Activated naive CD4-positive, alpha-beta T cell (primary cell): ENCODE measurements around the gene CAVIN2.

ENCODE experiments used
- DNase-seq, 4 experiments: peaks; one replicate each; lab custom pipeline; 2025; lab: John Stamatoyannopoulos, UW

CAVIN2 gene

DNA sequence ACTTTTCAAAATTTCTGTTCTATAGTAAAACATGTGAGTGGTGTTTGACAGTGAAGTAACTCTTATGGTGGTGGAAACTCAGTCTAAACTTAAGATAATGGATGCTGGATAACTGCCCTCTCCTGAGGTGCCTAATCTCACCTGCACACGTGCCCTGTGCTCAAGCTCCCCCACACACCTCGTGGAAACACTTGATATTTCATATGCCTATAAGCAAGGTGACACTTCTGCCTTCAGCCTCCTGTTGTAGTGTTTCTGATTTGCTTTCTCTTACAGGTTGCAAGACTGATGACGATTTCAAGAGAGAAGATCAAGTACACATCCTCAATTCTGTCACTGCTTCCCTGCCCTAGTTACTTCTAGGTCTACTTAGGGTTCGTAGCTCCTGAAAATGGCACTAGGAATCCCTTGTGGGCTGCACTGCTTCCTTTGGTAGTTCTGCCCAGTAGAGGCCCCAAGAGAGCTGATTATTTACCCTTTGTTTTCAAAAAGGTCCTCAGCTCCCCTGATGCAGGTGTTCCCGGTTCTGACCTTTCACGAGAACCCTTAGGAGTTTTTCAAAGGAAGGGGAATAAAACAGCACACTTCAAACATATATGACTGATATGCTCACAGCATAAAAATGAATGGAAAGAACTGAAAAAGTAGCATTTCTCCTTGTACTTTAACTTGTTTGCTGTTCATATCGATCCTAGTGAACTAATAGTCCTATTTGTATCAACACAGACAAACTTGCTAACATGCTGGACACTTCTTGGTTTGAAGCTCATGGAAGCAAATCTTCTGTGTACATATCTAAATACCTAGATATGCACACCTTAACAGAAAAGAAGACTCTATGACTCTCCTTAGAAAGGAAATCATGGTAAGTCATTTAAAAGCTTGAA lies 6.7 kb downstream of the CAVIN2 start:
- DNase-seq: no peak

GRCh38 chr2:191838526-191838925 lies 8.4 kb downstream of the CAVIN2 start:
- DNase-seq: no peak

DNA sequence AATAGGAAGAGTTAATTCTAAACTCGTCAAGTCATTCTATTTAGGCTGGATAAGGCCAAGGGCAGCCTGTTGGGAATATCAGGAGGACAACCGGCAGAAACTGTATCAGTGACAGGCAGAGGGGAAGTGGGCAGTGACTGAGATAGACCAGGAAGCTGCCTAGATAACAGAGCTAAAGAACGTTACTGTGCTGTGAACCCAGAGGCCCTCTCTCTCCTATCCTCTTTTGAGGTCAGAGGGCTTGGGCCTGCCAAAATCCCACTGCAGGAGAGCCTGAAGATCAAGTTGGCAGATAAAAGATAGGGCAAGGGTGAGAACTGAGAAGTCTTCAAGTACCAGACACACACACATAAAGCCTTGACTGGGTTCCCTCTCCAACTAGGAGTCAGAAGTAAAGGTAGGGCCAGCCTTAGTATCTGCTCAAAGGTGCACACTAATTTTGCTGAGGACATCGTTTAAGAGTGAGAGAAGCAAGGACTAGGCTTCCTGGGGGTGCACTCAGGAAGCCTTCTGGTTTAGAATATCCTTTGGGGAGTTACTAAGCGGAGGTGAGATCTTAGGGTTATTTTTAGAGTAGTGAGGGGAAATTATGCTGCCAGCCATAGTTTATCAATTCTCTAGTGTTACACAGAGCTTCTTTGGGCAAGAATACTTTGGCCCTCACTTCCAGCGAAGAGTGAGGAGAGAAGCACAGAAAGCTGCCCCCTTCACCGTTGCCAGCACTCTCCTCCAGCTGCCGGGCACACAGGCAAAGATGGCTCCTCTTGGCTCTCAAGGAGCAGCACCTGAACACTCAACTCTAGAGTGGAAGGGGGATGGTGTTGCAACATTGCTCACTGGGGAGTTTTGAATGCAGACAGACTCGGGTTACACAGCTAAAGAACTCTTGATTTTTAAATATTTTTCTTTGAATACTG lies 9.8 kb downstream of the CAVIN2 start:
- DNase-seq: no peak

DNA sequence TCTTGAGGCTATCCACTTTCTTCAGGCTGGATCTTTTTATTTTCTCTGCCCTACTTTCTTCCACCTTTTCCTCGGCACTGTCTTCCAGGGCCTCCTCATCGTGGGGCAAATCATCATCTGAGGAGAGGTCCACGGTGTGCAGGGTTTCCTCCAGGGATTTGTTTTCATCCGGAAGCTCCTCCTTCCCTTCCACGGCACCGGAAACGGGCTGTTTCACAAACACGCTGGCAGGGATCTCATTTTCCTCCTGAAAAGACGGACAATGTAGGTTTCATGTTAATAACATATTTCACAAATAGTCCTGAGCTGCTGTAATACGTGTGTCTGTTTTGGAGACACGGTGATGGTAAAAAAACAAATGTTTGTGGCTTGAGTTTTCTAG lies 10.4 kb downstream of the CAVIN2 start:
- DNase-seq: no peak

GRCh38 chr2:191835539-191836350 lies 11.1 kb downstream of the CAVIN2 start:
- no peak for DNase-seq

DNA sequence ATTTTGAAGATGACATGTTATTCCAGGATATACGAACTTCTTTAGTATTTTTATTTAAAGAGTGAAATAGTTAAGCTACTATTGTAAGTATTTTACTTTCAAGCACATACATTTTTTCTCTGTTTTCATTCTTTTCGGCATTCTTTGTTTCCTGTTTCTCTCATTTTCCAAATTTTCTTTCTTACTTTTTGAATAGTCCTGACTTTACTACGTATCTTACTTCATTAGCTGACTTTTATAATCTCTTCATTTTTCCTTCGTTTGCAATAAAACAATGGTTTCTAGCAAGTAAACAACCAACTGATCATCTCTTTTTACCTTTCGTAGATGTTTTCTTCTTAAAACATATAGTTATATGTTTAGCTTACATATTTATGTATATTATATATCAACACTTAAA lies 11.8 kb downstream of the CAVIN2 start:
- no peak for DNase-seq

GRCh38 chr2:191833356-191833755 lies 13.5 kb downstream of the CAVIN2 start:
- DNase-seq: no peak

GRCh38 chr2:191832668-191833067 lies 14.2 kb downstream of the CAVIN2 start:
- no peak for DNase-seq

DNA sequence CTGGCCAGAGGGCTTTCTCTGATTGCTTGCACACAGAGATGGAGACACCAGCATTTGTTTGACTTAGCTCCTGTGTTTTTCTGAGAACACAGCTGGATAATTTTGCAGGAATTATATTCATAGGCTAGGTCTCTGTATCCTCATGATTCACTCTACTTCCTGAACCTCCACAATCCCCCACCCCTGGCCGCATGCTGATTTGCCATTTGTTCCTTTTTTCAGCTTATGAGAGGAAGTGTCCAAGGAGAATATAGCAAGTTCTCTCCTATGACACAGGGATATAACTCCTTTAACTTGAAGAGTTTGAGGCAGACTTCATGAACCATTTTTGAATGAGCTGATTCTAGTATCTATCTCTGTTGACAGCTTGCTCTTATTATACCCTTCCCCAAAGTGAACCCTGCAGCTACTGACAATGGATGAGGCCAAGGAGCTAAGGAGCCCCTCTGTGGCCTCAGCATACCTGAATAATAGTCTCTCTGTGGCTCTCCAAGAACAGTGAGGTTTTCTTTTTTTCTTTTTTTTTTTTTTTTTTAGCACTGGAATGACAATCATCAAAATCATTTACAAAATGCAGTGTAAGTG lies 15.4 kb downstream of the CAVIN2 start:
- DNase-seq: no peak

DNA sequence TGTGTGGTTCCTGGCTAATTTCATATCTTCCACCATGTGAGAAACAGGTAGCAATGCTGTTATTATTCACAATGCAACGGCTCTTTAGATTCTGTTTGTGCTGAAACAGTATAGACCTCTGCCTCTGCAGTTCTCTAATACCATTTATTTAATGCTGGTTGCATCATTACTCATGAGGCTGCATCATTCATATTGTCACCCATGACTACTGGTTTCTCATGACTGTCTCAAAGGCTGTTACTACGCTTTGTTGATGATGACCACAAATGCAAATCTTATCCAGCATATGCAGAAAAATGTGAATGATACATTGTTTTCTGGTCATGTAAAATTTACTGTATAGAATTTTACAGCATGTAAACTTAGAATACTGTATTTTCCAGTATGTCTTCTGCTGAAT lies 22.5 kb downstream of the CAVIN2 start:
- no peak for DNase-seq

- DNase-seq: no peak
Measured at GRCh38 chr2:191821078-191821477, 25.8 kb downstream of the CAVIN2 start.

DNA sequence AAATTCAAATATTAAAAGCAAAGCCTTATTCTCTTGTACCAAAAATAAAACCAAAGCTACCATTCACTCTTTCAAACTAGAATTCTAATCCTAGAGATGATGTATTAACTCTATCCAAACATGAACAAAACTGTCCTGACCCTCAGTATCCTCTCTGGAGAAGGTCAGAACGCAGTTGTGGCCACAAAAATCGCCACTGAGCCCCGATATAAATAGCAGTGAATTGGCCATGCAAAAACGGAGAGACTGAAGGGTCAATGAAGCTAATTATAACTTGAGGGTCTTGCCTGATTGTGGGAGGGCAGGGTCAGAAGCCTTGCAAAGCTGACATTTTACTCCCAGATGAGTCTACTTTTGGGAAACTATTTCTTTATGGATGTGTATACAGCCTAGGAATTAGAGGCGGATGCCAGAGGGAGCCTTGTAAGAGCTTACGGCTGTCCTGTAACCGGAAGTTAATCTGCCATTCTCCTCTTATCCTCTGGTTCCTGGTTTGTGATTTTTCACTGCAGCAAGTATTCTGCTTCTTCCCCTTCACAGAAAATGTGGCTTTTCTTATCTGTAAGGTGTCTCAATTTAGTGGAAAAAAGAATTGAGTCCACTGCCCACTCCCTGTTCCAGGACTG lies 28.1 kb downstream of the CAVIN2 start:
- DNase-seq: no peak

DNA sequence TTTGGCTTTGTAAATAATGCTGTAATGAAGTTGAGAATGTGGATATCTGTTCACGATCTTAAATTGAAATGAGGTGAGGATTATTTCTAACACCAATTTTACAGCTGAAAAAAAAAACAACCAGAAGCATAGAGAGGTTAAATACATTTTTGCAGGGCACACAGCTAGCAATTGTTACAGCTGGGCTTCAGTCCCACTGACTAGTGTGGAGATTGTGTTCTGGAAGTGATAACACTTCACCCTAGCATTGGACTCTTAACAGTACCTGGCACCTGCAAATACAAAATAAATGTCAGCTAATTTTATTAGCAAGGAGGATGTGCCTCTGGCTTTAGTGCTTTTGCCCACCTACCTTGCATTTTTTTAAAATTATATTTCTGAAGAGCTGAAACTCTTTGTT lies 28.8 kb downstream of the CAVIN2 start:
- DNase-seq: no peak

DNA sequence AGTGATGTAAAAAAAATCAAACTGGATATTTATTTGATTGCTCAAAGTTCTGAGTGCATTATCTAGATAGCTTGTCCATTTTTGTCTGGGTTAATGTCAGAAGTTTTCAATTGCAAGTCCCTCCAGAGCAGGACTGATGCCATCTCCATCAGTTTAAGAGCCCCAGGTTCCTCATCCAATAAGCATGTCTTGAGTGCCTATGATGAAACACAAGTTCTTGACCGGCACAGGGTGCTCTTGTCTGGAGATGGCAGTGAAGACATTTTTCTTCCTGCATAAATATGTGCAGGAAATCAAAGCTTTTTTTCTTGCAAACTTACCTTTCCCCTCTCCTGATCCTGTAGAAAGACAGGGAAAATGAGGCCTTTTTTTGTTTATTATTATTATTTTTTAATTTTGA lies 31.9 kb downstream of the CAVIN2 start:
- DNase-seq: no peak

DNA sequence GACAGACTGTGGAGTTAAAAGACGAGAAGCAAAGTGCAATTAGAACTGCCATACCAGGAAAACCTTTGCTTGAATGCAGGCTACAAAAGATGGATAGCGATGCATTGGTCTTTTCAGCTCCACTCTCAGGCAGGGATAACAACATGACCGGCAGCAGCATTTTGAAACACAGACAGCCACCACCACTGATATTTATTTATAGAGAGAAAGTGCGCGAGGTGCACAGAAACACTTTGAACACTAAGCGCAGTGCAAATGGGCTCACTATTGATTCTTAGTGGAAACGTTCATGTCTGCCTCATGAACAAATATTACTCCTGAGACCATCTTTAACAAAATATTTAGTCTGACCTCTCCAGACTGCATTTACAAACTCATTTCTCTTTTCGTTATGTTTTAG lies 32.9 kb downstream of the CAVIN2 start:
- DNase-seq: no peak

DNA sequence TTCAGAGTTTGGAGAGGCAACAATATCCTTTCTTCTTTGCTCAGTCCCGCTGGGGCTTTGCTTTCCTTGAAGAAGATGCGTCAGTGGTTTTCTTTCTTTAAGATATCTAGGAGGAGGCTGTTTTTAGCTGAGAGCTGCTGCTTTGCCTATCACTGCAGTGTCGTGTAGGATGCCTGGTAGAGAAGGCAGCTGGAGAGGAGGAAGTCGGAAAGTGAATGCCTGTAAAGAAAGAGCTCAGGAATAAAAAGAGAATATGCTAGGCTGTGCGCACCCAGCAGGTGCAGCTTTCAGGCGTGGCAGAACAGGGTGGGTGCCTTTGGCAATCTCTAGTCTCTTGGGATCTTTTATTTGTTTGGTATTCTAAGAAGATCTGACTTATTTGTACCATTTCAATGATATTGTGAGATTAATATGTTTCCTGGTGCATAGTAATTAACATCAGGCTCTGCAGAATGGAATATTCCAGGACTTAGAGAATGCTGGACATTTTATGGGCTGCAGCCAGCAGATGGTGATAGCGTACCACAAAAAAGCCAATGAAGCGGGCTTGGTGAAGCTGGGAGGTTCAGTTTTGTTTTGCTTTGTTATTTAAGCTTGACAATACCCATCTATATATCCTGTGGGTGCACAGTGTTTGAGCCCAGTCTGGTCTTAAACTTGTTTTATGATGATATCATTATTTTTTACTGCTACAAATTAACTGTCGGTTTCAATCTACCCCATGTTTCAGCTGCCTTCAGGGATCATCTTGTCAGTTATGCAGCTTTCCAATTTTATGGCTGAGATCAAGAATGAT lies 34.9 kb downstream of the CAVIN2 start:
- DNase-seq: no peak

DNA sequence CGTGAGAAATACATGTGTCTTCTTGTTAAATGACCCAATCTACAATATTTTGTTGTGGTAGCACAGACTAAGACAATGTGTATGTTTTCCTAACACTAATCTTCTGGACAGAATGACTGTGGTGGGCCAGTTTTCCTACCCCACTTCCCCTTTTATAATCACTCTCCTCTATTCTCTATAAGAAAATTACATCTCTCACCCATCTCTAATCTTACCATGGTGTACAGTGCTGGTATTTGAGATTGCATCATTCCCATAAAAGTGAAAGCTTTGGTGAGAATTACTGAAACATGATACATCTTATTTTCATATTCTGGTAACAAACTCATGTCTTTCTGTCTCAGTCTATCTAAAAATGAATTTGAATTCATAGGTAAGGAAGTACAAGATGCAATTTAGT lies 40.5 kb downstream of the CAVIN2 start:
- DNase-seq: no peak

DNA sequence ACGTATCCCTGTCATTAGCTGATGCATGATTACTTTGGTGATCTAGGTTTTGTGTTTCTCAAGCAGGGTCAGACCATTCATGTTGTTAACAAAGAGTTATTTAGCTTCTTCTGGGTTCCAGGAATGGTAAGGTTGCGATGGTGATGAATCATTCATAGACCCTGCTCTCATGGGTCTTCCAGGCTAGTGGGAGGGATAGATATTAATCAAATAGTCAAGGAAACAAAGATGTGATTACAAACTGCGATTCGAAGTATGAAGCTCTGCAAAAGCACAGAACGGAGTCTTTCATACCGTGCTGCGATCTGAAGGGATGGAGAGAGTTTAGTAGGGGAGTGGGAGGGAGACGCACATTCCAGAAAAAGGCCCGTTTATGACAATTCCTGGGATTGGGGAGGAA lies 42.1 kb downstream of the CAVIN2 start:
- no peak for DNase-seq

DNA sequence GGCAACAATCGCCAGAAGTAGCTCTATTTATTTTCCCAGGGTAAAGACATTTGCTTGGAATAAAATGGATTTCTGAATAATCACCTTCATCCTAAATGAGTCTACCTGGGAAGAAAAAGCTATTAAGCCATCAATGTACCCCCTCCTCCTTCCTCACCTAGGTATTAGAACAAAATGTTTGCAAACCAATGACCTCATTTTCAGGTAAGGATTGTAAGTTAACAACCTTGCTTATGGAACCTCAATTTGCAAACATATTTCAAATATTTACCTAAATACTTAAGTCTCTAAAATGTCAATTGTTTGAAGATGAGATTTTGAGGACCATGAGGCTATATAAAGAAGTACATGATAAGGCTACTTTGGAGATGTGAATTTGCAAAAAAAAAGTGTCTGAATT lies 43.9 kb downstream of the CAVIN2 start:
- no peak for DNase-seq

DNA sequence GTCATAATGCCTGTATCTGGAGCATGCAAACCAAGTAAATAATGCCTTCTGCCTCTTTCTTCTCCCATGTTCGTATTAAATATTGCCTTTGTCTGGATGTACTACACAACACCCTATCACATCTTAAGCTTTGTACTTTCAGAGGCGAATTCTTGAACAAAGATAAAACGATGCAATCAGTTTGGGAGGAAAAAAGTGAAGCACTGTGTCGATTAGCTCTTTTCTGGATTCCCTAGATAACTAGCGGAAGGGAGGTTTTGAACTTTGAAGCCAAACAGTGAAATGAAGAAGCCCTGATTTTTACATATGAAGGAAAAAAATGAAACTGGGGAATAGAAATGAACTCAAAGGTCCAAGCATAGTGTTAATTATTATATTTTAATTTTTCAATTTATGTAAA lies 44.7 kb downstream of the CAVIN2 start:
- DNase-seq: no peak

- DNase-seq: no peak
Measured at GRCh38 chr2:191800874-191801273, 46.0 kb downstream of the CAVIN2 start.
